ENCODE data around the gene PRPF40A. TPM values are rescaled to one million over a fixed set of nuclear protein-coding genes. Genes with fewer than 3 reads are reported as not detected.

The PRPF40A gene
- total and polyA plus RNA-seq, 2 of the 8 experiments (the other 6 are each of a cell fraction or from before 2014, with no cell fraction given): 85.5 to 176 TPM

DNA sequence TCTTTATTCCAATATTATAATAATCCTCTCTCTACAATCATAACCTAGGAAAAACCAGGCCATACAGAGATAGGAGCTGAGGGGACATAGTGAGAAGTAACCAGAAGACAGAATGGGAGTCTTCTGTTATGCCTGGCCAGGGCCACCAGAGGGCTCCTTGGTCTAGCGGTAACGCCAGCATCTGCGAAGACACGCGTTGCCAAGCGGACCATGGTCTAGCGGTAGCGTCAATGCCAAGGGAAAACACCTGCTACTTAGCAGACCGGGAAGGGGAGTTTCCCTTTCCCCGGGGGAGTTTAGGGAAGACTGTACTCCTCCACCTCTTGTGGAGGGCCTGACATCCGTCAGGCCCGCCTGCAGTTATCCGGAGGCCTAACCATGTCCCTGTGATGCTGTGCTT, 37.8 kb upstream of the PRPF40A start:
- no peaks in the 10 kb centered on the region for H3K23me2 ChIP-seq (ENCODE audit: low read depth, low read length)
- H3K27me3 ChIP-seq (replicated peaks in 1 of 4; ENCODE audit: control insufficient read depth in 3 of 4, extremely low read depth in 1 of 4, insufficient read depth in 3 of 4, low read length in 3 of 4): no peaks in the 10 kb centered on the region
- no peak overlapping the region for H2AFZ ChIP-seq (ENCODE audit: low read length)
- H4K5ac ChIP-seq (ENCODE audit: insufficient read length, low read depth, low read length): no peak overlapping the region
- H3K9ac ChIP-seq (replicated peaks in 1 of 4; ENCODE audit: extremely low read depth in 1 of 4, low read depth in 3 of 4, low read length in 3 of 4): no peak overlapping the region
- CTCF ChIA-PET (ENCODE audit: partially characterized antibody): interaction anchor here (0.7 to 2.1 kb wide), 11 partner anchors 9 to 586 kb away, joined by 3 to 15 read pairs (median 3); no protein-coding TSS in a partner anchor
- H3K14ac ChIP-seq (ENCODE audit: insufficient read length): no peak overlapping the region
- H3K23ac ChIP-seq (ENCODE audit: insufficient read length): no peak overlapping the region
- peaks cover 0 to 43% (median 7%) of the 10 kb centered on the region in 4 experiments; a peak in 6 of 8 replicates for H3K36me3 ChIP-seq (ENCODE audit: control insufficient read depth in 2 of 4, insufficient read depth in 4 of 4, low read length in 3 of 4)
- no peak overlapping the region for H3K4me2 ChIP-seq (ENCODE audit: insufficient read depth in 1 of 2, low read depth in 2 of 2, low read length in 2 of 2)
- H2BK12ac ChIP-seq (ENCODE audit: low read depth, low read length): no peak overlapping the region
- H3K56ac ChIP-seq (replicated peaks; ENCODE audit: insufficient read length, low read depth, low read length): no peak overlapping the region
- DNase-seq (ENCODE audit: low read depth in 1 of 2, low spot score in 2 of 2) (peak; percentile 34 to 76), FAIRE-seq (peak; percentile 28)
- no peak overlapping the region for H3K18ac ChIP-seq (ENCODE audit: extremely low read depth, low read length)
- WGBS, 2 experiments (ENCODE audit: extremely low coverage in 1 of 2, insufficient coverage in 1 of 2, insufficient read length in 1 of 2, insufficient replicate concordance in 2 of 2, low coverage in 1 of 2, low lambda C conversion rate in 2 of 2, missing lambda C conversion rate in 1 of 2): 66% methylated on average over 12 of the region's 13 CpGs; no CpG with 5 or more reads in 1 of the 2 experiments
- H2BK5ac ChIP-seq (ENCODE audit: low read depth, low read length): no peak overlapping the region
- no peak overlapping the region for H2BK15ac ChIP-seq (ENCODE audit: low read length)
- H3K79me1 ChIP-seq (ENCODE audit: low read depth, low read length): no peaks in the 10 kb centered on the region; the same call in none of the 2 replicates
- no peak overlapping the region for H2AK5ac ChIP-seq (ENCODE audit: low read depth, low read length)
- H4K8ac ChIP-seq (ENCODE audit: extremely low read depth, insufficient read depth, low read length): no peak overlapping the region
- no peak overlapping the region for H4K91ac ChIP-seq (replicated peaks; ENCODE audit: insufficient read length, low read length)
- POLR2A ChIA-PET (ENCODE audit: partially characterized antibody): no interaction called here
- H3K4ac ChIP-seq (replicated peaks; ENCODE audit: insufficient read length, low read depth, low read length): no peak overlapping the region
- H3K4me3 ChIP-seq (ENCODE audit: extremely low read depth in 1 of 4, insufficient read depth in 2 of 4, low read depth in 3 of 4, low read length in 4 of 4): no peak overlapping the region
- no peak overlapping the region for H3K27ac ChIP-seq (ENCODE audit: low read depth, low read length)
- H4K20me1 ChIP-seq (replicated peaks in 1 of 2; ENCODE audit: control insufficient read depth in 1 of 2, insufficient read depth in 2 of 2, low read length in 2 of 2): peaks cover 0 to 2% of the 10 kb centered on the region in 2 experiments
- no peaks in the 10 kb centered on the region for H3K9me3 ChIP-seq (ENCODE audit: insufficient read depth in 2 of 2, low read depth in 1 of 2, low read length in 1 of 2)
- H3K79me2 ChIP-seq (ENCODE audit: control insufficient read depth in 1 of 2, insufficient read depth in 2 of 2, low read length in 2 of 2): no peaks in the 10 kb centered on the region
- no peaks in the 10 kb centered on the region for H3K4me1 ChIP-seq (replicated peaks in 1 of 4; ENCODE audit: control insufficient read depth in 3 of 4, insufficient read depth in 4 of 4, low read length in 3 of 4)
- H2BK20ac ChIP-seq (ENCODE audit: low read length): no peak overlapping the region
- H2BK120ac ChIP-seq (replicated peaks; ENCODE audit: low read depth, low read length): no peak overlapping the region
- TF ChIP-seq JUND (IDR thresholded peaks at IDR 0.05; ENCODE audit: low read length): no peak
- no peak for TF ChIP-seq HDAC2 (IDR thresholded peaks at IDR 0.05; ENCODE audit: borderline replicate concordance in 1 of 2, low read depth in 2 of 2, low read length in 2 of 2)
- 0 out of 2 replicates have a peak, but pooled peaks have one; percentile 25 for TF ChIP-seq CREB1 (IDR thresholded peaks at IDR 0.05)
- TF ChIP-seq, protein P1, sequence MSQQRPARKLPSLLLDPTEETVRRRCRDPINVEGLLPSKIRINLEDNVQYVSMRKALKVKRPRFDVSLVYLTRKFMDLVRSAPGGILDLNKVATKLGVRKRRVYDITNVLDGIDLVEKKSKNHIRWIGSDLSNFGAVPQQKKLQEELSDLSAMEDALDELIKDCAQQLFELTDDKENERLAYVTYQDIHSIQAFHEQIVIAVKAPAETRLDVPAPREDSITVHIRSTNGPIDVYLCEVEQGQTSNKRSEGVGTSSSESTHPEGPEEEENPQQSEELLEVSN (IDR thresholded peaks at IDR 0.05): no peak
- no peak for TF ChIP-seq POLR2A (IDR thresholded peaks at IDR 0.05; ENCODE audit: control extremely low read depth in 1 of 2, low read depth in 2 of 2, low read length in 2 of 2)
- TF ChIP-seq, protein P2, sequence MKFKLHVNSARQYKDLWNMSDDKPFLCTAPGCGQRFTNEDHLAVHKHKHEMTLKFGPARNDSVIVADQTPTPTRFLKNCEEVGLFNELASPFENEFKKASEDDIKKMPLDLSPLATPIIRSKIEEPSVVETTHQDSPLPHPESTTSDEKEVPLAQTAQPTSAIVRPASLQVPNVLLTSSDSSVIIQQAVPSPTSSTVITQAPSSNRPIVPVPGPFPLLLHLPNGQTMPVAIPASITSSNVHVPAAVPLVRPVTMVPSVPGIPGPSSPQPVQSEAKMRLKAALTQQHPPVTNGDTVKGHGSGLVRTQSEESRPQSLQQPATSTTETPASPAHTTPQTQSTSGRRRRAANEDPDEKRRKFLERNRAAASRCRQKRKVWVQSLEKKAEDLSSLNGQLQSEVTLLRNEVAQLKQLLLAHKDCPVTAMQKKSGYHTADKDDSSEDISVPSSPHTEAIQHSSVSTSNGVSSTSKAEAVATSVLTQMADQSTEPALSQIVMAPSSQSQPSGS (IDR thresholded peaks at IDR 0.05; ENCODE audit: low read length): no peak
- TF ChIP-seq SP4 (IDR thresholded peaks at IDR 0.05; ENCODE audit: low read length): no peak
- no peak for TF ChIP-seq YY1 (IDR thresholded peaks at IDR 0.05; ENCODE audit: low read depth, low read length)
- TF ChIP-seq EGR1 (IDR thresholded peaks at IDR 0.05; ENCODE audit: borderline replicate concordance, low read depth, low read length): no peak
- no peak for TF ChIP-seq NANOG (IDR thresholded peaks at IDR 0.05; ENCODE audit: insufficient read depth, low read depth, low read length, poor library complexity, severe bottlenecking)

Data from H1 (cell line).